ENCODE data around the gene PAPSS1.
"Not testable (repeated sequence)": the region's sequence is repeated elsewhere in the genome, so short reads cannot be mapped to it uniquely, and the experiment has no call there.

PAPSS1 gene

DNA sequence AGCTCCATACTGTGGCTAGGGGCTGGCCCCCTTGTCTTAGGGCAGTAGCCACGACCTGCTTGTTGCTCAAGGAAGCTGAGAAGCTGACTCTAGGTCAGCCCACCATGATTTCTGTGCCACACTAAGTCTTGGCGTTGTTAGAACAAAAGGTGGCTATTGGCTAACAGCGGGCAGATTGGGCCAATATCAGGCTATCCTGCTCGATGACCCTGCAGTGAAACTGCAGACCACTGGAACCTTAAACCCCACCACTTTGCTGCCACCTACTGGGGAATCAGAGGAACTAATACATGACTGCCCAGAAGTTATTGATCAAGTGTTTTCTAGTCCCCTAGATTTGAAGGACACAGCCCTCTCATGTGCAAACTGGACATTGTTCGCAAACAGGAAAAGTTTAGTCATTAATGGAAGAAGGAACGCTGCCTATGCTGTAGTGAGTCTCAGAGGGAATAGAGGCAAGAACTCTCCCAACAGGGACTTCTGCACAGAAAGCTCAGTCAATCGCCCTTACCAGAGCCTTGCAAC lies 17.0 kb upstream of the PAPSS1 start:
- no peaks in the 10 kb centered on the region for H3K9me3 Mint-ChIP-seq
- no peaks in the 10 kb centered on the region for H3K36me3 Mint-ChIP-seq (ENCODE audit: low read depth)
- H3K4me1 Mint-ChIP-seq = peaks cover 75% of the 10 kb centered on the region
- no peak overlapping the region for H3K4me3 Mint-ChIP-seq
- TF ChIP-seq CTCF (IDR thresholded peaks at IDR 0.05; ENCODE audit: unreplicated experiment in 3 of 3) = peak; percentile 64 to 76 (median 65)
- peak overlapping the region in 2 of 3 experiments; percentile 37 to 66 for H3K27ac Mint-ChIP-seq
- H3K27me3 Mint-ChIP-seq (ENCODE audit: low read depth) = no peaks in the 10 kb centered on the region

GRCh38 chr4:107736037-107736436 lies 16.0 kb upstream of the PAPSS1 start:
- Mint-ChIP-seq H3K9me3 (no peaks in the 10 kb centered on the region), H3K4me3 (no peak overlapping the region), H3K27ac (peak overlapping the region; percentile 37 to 77 (median 66)), H3K4me1 (peaks cover 78% of the 10 kb centered on the region), H3K27me3 (ENCODE audit: low read depth) (no peaks in the 10 kb centered on the region), H3K36me3 (ENCODE audit: low read depth) (no peaks in the 10 kb centered on the region)
- TF ChIP-seq CTCF (IDR thresholded peaks at IDR 0.05; ENCODE audit: unreplicated experiment in 3 of 3) = no peak

DNA sequence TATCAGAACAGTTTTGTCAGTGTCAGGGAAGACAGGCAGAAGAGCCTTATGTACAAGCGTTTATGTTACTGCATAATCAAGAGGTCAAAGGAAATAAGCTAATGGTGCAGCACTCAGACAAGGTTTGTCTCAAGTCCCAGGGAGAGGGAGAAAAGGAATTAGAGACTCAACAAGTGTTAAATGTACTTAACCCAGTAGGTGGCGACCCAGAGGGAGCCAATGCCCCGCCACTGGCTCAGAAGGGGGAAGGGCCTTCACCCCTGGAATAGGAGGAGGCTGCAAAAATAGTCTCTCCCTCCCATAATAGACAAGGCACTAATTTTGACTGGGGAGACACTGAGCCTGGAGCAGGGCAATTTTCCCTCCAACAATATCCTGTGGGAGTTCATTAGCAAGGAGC lies 14.1 kb upstream of the PAPSS1 start:
- Mint-ChIP-seq H3K36me3 (ENCODE audit: low read depth) (no peaks in the 10 kb centered on the region), H3K27ac (peak overlapping the region; percentile 43 to 87 (median 55)), H3K27me3 (ENCODE audit: low read depth) (no peaks in the 10 kb centered on the region), H3K4me3 (no peak overlapping the region), H3K4me1 (peaks cover 68% of the 10 kb centered on the region), H3K9me3 (no peaks in the 10 kb centered on the region)
- peak; percentile 29 to 32 (median 29) for TF ChIP-seq CTCF (IDR thresholded peaks at IDR 0.05; ENCODE audit: unreplicated experiment in 3 of 3)

DNA sequence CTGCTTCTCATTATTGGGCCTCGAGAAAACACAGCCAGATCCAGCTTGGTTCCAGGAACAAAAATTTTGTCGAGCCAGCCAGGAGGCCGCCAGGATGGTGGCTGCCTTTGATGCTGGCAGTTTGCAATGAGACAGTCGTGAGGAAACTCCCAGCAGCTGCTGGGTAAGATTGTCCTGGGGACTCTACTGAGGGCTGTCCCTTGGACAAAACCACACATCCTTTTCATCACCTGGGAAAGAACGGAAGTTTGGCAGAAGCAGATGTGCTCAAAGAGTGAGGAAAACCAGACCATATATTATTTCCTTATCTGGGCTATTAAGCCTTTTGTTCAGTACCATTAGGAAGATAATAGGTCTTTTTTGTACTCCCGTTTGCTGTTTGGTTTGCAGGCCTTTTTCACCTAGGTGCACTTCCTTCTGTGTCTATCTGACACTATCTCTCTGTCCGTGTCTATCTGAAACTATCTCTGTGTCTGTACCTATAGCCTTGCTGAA lies 13.4 kb upstream of the PAPSS1 start:
- H3K4me3 Mint-ChIP-seq = peak overlapping the region in 1 of 3 experiments; percentile 12
- H3K27ac Mint-ChIP-seq = peak overlapping the region; percentile 43 to 87 (median 55)
- peaks cover 68% of the 10 kb centered on the region for H3K4me1 Mint-ChIP-seq
- peaks cover 1% of the 10 kb centered on the region for H3K27me3 Mint-ChIP-seq (ENCODE audit: low read depth)
- H3K36me3 Mint-ChIP-seq (ENCODE audit: low read depth) = no peaks in the 10 kb centered on the region
- no peak for TF ChIP-seq CTCF (IDR thresholded peaks at IDR 0.05; ENCODE audit: unreplicated experiment in 3 of 3)
- no peaks in the 10 kb centered on the region for H3K9me3 Mint-ChIP-seq

DNA sequence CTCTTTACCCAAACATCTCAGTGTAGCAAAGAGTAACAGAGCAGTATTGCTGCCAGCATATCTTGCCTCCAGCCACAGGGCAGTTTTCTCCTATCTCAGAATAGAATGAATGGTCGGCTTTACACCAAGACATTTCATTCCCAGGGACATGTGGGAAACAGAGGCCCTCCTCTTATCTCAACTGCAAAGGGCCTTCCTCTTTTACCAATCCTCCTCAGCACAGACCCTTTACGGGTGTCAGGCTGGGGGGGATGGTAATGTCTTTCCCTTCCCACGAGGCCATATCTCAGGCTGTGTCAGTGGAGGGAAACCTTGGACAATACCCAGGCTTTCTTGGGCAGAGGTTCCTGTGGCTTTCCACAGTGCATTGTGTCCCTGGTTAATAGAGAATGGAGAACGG lies 9.0 kb upstream of the PAPSS1 start:
- not testable (repeated sequence) for H3K36me3 Mint-ChIP-seq (ENCODE audit: low read depth); H3K9me3 Mint-ChIP-seq; H3K4me3 Mint-ChIP-seq; H3K27ac Mint-ChIP-seq; H3K27me3 Mint-ChIP-seq (ENCODE audit: low read depth)
- H3K4me1 Mint-ChIP-seq = peaks cover 40% of the 10 kb centered on the region

- Mint-ChIP-seq H3K4me1 (peaks cover 21% of the 10 kb centered on the region), H3K27me3 (ENCODE audit: low read depth) (peaks cover 10% of the 10 kb centered on the region)
- not testable (repeated sequence) for H3K9me3 Mint-ChIP-seq; H3K27ac Mint-ChIP-seq; H3K4me3 Mint-ChIP-seq; H3K36me3 Mint-ChIP-seq (ENCODE audit: low read depth)
Observed at GRCh38 chr4:107726131-107726925, 6.3 kb upstream of the PAPSS1 start.
